Measurements from ENCODE around the gene PIEZO1.

The PIEZO1 gene

DNA sequence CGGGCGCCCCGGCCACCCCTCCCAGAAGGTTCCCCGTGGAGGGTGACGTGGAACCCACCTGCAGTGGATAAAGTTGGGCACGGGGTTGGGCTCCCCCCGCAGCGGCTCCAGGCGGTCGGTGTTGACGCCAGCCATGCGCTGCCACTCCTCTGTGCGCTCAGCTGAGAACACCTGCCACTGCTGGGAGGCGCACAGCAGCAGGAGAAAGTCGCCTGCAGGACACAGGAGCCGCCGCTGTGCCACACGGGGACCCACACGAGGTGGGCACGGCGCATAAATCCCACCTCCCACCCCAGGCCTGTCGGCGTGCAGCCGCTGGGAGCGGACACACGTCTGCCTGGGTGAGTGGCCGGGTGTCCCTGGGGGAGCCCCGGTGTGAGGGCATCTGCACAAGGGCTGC, 58.0 kb downstream of the PIEZO1 start:
- no peak for DNase-seq (ENCODE audit: low read depth in 2 of 2)
- no peak for TF ChIP-seq CTCF (IDR thresholded peaks at IDR 0.05; ENCODE audit: low read depth, low read length)

DNA sequence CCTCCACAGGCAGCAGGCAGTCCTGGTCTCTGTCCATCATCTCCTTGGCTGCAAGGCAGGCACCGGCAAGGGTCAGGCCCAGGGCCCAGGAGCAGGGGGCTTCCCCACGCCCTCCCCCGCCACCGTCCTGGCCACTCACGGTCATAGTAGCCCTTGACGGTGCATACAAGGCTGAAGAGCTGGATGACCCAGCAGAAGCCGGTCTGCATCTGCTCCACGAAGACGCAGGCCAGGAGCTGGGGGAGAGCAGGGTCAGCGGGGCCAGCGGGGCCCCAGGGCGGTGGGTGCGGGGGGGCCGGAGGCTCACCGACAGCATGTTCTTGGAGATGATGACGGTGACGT, 58.6 kb downstream of the PIEZO1 start:
- no peak for DNase-seq (ENCODE audit: low read depth in 2 of 2)
- H3K4me3 ChIP-seq (replicated peaks in 1 of 2; ENCODE audit: low read depth in 2 of 2, low read length in 2 of 2): no peak overlapping the region
- no peak for TF ChIP-seq CTCF (IDR thresholded peaks at IDR 0.05; ENCODE audit: low read depth, low read length)

More for the DNA sequence above, 58.0 kb downstream of the PIEZO1 start:
- H3K4me3 ChIP-seq (replicated peaks in 1 of 2; ENCODE audit: low read depth in 2 of 2, low read length in 2 of 2): no peak overlapping the region

DNA sequence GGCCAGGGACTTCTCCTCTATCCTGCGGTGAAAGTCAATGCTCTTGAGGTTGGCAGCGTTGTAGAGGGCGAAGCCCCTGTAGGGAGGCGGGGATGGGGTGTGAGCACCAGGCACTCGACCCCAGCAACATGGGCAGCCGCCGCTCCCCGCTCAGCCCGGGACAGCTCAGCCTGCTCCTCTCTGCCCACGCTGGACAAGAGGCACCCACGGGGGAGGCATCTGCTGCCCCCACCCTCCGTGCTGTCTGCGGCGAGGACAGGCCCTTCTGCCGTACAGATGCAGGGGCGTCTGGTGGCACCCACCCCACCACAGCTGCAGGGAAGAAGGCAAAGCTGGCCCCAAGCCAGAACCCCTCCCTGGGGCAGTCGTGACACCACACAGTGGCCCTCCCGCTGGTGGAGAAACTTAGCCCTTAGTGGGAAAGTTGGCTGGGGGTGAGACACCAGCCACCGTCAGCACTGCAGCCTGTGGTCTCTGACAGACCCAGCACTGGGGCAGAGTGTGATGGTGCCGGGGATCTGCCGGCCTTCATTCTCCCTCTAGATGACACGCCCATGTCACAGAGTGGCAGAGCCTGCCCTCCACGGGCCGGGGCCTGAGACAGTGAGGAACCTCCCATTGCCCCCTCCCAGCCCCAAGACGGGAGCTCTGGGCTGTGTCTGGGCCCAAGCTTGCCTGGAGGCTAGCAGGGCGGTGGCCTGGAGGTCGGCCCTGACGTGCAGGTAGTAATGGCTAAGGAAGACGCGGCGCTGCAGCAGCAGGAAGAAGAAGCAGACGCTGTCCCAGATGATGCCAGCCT, 59.2 kb downstream of the PIEZO1 start:
- TF ChIP-seq CTCF (IDR thresholded peaks at IDR 0.05; ENCODE audit: low read depth, low read length): no peak
- H3K4me3 ChIP-seq (replicated peaks in 1 of 2; ENCODE audit: low read depth in 2 of 2, low read length in 2 of 2): no peak overlapping the region
- no peak for DNase-seq (ENCODE audit: low read depth in 2 of 2)

DNA sequence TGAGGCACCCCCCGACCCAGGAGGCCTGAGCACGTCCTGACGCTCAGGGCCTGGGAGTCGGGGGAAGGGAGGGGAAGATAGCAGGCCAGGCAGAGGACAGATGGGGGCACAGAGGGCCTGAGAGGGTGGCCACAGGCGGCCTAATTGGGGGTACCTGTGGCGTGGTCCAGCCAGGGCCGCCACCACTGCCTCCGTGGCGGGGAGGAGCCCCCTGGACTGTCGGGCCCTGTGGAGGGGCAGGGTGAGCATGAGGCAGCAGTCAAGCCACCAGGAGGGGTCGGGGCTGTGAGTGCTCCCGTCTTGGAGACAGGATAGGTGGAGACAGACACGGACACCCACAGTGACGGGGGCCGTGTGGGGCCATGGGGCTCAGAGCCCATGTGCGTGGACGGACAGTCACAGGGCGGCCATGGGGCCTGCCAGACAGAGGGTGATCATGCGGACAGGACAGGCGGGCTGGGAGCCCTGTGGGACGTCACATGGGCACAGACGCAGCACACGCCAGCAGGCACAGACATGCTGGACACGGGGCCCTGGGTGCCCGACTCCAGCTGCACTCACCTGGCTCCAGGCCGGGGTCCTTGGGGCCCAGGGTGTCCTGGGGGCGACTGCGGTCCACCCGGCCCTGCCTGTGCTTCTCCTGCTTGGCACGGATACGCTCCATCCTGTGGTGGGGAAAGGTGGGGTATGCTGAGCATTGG, 60.0 kb downstream of the PIEZO1 start:
- no peak for TF ChIP-seq CTCF (IDR thresholded peaks at IDR 0.05; ENCODE audit: low read depth, low read length)
- DNase-seq (ENCODE audit: low read depth in 2 of 2): no peak
- H3K4me3 ChIP-seq (replicated peaks in 1 of 2; ENCODE audit: low read depth in 2 of 2, low read length in 2 of 2): no peak overlapping the region

- no peak for DNase-seq (ENCODE audit: low read depth in 2 of 2)
- H3K4me3 ChIP-seq (replicated peaks in 1 of 2; ENCODE audit: low read depth in 2 of 2, low read length in 2 of 2): no peak overlapping the region
- TF ChIP-seq CTCF (IDR thresholded peaks at IDR 0.05; ENCODE audit: low read depth, low read length): no peak
Observed at GRCh38 chr16:88723911-88724310, 61.1 kb downstream of the PIEZO1 start.

DNA sequence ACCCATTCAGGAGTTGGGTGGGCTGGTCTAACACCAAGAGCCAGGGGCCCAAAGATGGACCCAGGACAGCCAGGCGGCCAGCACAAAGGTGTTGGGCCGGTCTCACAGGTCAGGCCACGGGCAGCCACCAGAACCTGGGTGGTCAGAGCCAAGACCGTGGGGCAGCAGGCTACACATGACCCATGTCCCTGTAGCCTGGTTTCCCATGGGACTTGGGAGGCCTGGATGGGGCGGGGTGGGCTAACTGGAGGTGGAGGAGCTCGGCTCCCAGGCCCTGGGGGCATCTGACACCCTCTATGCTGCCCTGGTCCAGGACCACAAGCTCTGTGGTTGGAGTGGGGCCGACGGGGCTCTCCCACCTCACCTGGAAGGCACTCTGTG, 61.5 kb downstream of the PIEZO1 start:
- no peak for DNase-seq (ENCODE audit: low read depth in 2 of 2)
- no peak overlapping the region for H3K4me3 ChIP-seq (replicated peaks in 1 of 2; ENCODE audit: low read depth in 2 of 2, low read length in 2 of 2)
- TF ChIP-seq CTCF (IDR thresholded peaks at IDR 0.05; ENCODE audit: low read depth, low read length): no peak
